ENCODE results near the gene SLC12A5.

SLC12A5 gene

DNA sequence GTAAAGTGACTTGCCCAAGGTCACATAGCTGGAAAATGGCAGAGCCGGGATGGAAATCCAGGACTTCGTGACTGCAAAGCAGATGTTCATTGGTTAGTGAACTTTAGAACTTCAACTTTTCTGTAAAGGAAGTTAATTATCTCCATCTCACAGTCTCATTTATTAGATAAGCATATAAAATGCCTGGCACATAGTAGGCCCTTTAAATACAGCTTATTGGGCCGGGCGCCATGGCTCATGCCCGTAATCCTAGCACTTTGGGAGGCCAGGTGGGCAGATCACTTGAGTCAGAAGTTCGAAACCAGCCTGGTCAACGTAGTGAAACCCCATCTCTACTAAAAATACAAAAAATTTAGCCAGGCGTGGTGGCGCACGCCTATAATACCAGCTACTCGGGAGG, 22.1 kb upstream of the SLC12A5 start:
- Histone ChIP-seq H3K9ac (ENCODE audit: low read length) (no peak overlapping the region), H2AFZ (ENCODE audit: low read length) (no peak overlapping the region), H3K4me3 (ENCODE audit: low read length) (no peak overlapping the region), H3K9me2 (replicated peaks; ENCODE audit: insufficient read depth, low read length) (no peaks in the 10 kb centered on the region), H3K4me2 (ENCODE audit: low read depth, low read length) (no peak overlapping the region), H4K20me1 (ENCODE audit: insufficient read depth, low read length) (no peaks in the 10 kb centered on the region), H3K79me2 (ENCODE audit: low read length) (no peaks in the 10 kb centered on the region), H3K27me3 (replicated peaks; ENCODE audit: insufficient read depth, low read length) (peaks cover 46% of the 10 kb centered on the region), H3K27ac (ENCODE audit: low read length) (no peak overlapping the region), H3K36me3 (replicated peaks; ENCODE audit: insufficient read depth, low read length) (no peaks in the 10 kb centered on the region), H3K9me3 (replicated peaks; ENCODE audit: insufficient read depth, low read length) (no peaks in the 10 kb centered on the region), H3F3A (ENCODE audit: insufficient read depth, low read length) (no peaks in the 10 kb centered on the region), H3K4me1 (ENCODE audit: low read length) (peaks cover 10% of the 10 kb centered on the region)
- DNase-seq: no peak
- TF ChIP-seq, protein P1, sequence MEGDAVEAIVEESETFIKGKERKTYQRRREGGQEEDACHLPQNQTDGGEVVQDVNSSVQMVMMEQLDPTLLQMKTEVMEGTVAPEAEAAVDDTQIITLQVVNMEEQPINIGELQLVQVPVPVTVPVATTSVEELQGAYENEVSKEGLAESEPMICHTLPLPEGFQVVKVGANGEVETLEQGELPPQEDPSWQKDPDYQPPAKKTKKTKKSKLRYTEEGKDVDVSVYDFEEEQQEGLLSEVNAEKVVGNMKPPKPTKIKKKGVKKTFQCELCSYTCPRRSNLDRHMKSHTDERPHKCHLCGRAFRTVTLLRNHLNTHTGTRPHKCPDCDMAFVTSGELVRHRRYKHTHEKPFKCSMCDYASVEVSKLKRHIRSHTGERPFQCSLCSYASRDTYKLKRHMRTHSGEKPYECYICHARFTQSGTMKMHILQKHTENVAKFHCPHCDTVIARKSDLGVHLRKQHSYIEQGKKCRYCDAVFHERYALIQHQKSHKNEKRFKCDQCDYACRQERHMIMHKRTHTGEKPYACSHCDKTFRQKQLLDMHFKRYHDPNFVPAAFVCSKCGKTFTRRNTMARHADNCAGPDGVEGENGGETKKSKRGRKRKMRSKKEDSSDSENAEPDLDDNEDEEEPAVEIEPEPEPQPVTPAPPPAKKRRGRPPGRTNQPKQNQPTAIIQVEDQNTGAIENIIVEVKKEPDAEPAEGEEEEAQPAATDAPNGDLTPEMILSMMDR (IDR thresholded peaks at IDR 0.05; ENCODE audit: low read length): no peak
- TF ChIP-seq EZH2 (optimal IDR thresholded peaks at IDR 0.05; ENCODE audit: low read depth, low read length) (no peak), EZH2phosphoT487 (IDR thresholded peaks at IDR 0.05; ENCODE audit: low read length) (no peak)

DNA sequence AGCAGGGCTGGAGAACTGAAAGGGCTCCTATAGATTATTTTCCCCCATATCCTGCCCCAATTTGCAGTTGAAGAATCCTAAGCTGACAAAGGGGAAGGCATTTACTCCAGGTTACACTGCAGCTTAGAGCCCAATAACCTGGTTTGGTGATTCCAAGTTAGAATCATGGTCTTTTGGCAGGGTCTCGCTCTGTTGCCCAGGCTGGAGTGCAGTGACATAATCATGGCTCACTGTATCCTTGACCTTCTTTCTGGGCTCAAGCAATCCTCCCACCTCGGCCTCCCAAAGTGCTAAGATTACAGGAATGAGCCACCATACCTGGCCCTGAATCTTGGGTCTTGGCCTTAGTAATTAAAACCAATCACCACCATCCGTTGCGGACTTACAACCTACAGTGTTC, 21.3 kb upstream of the SLC12A5 start:
- Histone ChIP-seq H3K9ac (ENCODE audit: low read length) (no peak overlapping the region), H2AFZ (ENCODE audit: low read length) (no peak overlapping the region), H3K4me3 (ENCODE audit: low read length) (no peak overlapping the region), H3K9me3 (replicated peaks; ENCODE audit: insufficient read depth, low read length) (no peaks in the 10 kb centered on the region), H4K20me1 (ENCODE audit: insufficient read depth, low read length) (no peaks in the 10 kb centered on the region), H3K9me2 (replicated peaks; ENCODE audit: insufficient read depth, low read length) (no peaks in the 10 kb centered on the region), H3K36me3 (replicated peaks; ENCODE audit: insufficient read depth, low read length) (no peaks in the 10 kb centered on the region), H3K79me2 (ENCODE audit: low read length) (no peaks in the 10 kb centered on the region), H3K4me1 (ENCODE audit: low read length) (peaks cover 10% of the 10 kb centered on the region), H3K27ac (ENCODE audit: low read length) (no peak overlapping the region), H3F3A (ENCODE audit: insufficient read depth, low read length) (no peaks in the 10 kb centered on the region), H3K4me2 (ENCODE audit: low read depth, low read length) (no peak overlapping the region), H3K27me3 (replicated peaks; ENCODE audit: insufficient read depth, low read length) (peaks cover 53% of the 10 kb centered on the region)
- DNase-seq: no peak
- TF ChIP-seq EZH2phosphoT487 (IDR thresholded peaks at IDR 0.05; ENCODE audit: low read length) (no peak), EZH2 (optimal IDR thresholded peaks at IDR 0.05; ENCODE audit: low read depth, low read length) (no peak)
- TF ChIP-seq, protein P1 (IDR thresholded peaks at IDR 0.05; ENCODE audit: low read length): no peak

DNA sequence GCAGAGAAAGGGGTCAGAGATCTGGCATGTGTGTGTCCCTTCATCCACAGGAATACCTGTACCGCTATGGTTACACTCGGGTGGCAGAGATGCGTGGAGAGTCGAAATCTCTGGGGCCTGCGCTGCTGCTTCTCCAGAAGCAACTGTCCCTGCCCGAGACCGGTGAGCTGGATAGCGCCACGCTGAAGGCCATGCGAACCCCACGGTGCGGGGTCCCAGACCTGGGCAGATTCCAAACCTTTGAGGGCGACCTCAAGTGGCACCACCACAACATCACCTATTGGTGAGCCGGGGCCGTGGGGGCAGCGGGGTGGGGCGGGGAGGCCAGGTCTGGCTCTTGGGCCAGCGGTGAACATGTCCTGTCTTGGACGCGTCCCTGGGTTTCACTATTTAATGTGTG, 19.2 kb upstream of the SLC12A5 start:
- DNase-seq: no peak
- H3K9ac ChIP-seq (ENCODE audit: low read length): no peak overlapping the region
- H2AFZ ChIP-seq (ENCODE audit: low read length): no peak overlapping the region
- no peak for TF ChIP-seq EZH2phosphoT487 (IDR thresholded peaks at IDR 0.05; ENCODE audit: low read length)
- TF ChIP-seq EZH2 (optimal IDR thresholded peaks at IDR 0.05; ENCODE audit: low read depth, low read length): no peak
- TF ChIP-seq, protein P1 (IDR thresholded peaks at IDR 0.05; ENCODE audit: low read length): no peak
- H3K27me3 ChIP-seq (replicated peaks; ENCODE audit: insufficient read depth, low read length): peaks cover 65% of the 10 kb centered on the region
- H3K36me3 ChIP-seq (replicated peaks; ENCODE audit: insufficient read depth, low read length): no peaks in the 10 kb centered on the region
- H3K27ac ChIP-seq (ENCODE audit: low read length): no peak overlapping the region
- no peaks in the 10 kb centered on the region for H3K9me3 ChIP-seq (replicated peaks; ENCODE audit: insufficient read depth, low read length)
- H3K4me3 ChIP-seq (ENCODE audit: low read length): no peak overlapping the region
- H4K20me1 ChIP-seq (ENCODE audit: insufficient read depth, low read length): no peaks in the 10 kb centered on the region
- peaks cover 10% of the 10 kb centered on the region for H3K4me1 ChIP-seq (ENCODE audit: low read length)
- no peaks in the 10 kb centered on the region for H3K79me2 ChIP-seq (ENCODE audit: low read length)
- H3K9me2 ChIP-seq (replicated peaks; ENCODE audit: insufficient read depth, low read length): no peaks in the 10 kb centered on the region
- no peaks in the 10 kb centered on the region for H3F3A ChIP-seq (ENCODE audit: insufficient read depth, low read length)
- no peak overlapping the region for H3K4me2 ChIP-seq (ENCODE audit: low read depth, low read length)
